ENCODE measurements around the gene KRTAP5-10. TPM values are rescaled to one million over a fixed set of nuclear protein-coding genes. Genes with fewer than 3 reads are reported as not detected.

KRTAP5-10 gene
- total and polyA plus RNA-seq, 9 of the 15 experiments (the other 6 are each of a cell fraction or from before 2014, with no cell fraction given), result not detected

GRCh38 chr11:71563406-71563805 lies 2.0 kb upstream of the KRTAP5-10 start (continued):
- TF ChIP-seq CLOCK (CRISPR knock-in tag; IDR thresholded peaks at IDR 0.05; ENCODE audit: borderline replicate concordance) (no peak), ZNF518B (CRISPR knock-in tag; IDR thresholded peaks at IDR 0.05) (no peak), ZNF780A (CRISPR knock-in tag; IDR thresholded peaks at IDR 0.05) (no peak), CTCF (IDR thresholded peaks at IDR 0.05 in 2 of 3, conservative IDR thresholded peaks at IDR 0.05 in 1 of 3; ENCODE audit: insufficient read depth in 2 of 3, low read depth in 1 of 3, low read length in 3 of 3) (peak; percentile 67 to 74 (median 69)), ZNF512 (tag; IDR thresholded peaks at IDR 0.05) (peak; percentile 67; the same call in 1 of the 2 replicates), ZNF217 (CRISPR knock-in tag; IDR thresholded peaks at IDR 0.05) (no peak), MEIS2 (IDR thresholded peaks at IDR 0.05; ENCODE audit: partially characterized antibody) (peak; percentile 77), NR1H2 (CRISPR knock-in tag; IDR thresholded peaks at IDR 0.05) (no peak), SPI1 (IDR thresholded peaks at IDR 0.05; ENCODE audit: borderline replicate concordance, low read depth, low read length) (peak; percentile 14; the same call in 1 of the 2 replicates), RBM22 (IDR thresholded peaks at IDR 0.05; ENCODE audit: low read depth, low read length, poor library complexity, severe bottlenecking) (no peak), CTBP1 (IDR thresholded peaks at IDR 0.05; ENCODE audit: borderline replicate concordance) (peak; percentile 53; the same call in 1 of the 2 replicates), TAF7 (tag; IDR thresholded peaks at IDR 0.05) (no peak)
